Upper lobe of left lung (tissue), 6 donors: ENCODE data around the gene RIPK1. TPM values are rescaled to one million over a fixed set of nuclear protein-coding genes. Genes with fewer than 3 reads are reported as not detected.
"Not testable (repeated sequence)": the region's sequence is repeated elsewhere in the genome, so short reads cannot be mapped to it uniquely, and the experiment has no call there.

Experiments used
- ATAC-seq, 2 donors: fragments of 200-7000 bp; cut with Tn5 transposase; one replicate each; pipeline ENCODE4 v1.9.1; 2022; ENCODE audit warnings: mild to moderate bottlenecking in 2 of 2, moderate library complexity in 2 of 2; ENCODE audit not compliant: low FRiP score in 2 of 2
- DNase-seq, 2 donors: peaks; one replicate each; pipeline ENCODE4 v3.0.0-alpha.2; 2019 to 2020
- H3K27ac ChIP-seq, 4 donors: fragments of 200-600 bp; sonication (generic); one replicate each; pipeline ENCODE4 v1.5.1; 2016 to 2019
- H3K27me3 ChIP-seq, 4 donors: fragments of 200-600 bp; sonication (generic); one replicate each; pipeline ENCODE4 v1.5.1; 2017 to 2019
- H3K36me3 ChIP-seq, 4 donors: fragments of 200-600 bp; sonication (generic); one replicate each; pipeline ENCODE4 v1.5.1; 2016 to 2019
- H3K4me1 ChIP-seq, 4 donors: fragments of 200-600 bp; sonication (generic); one replicate each; pipeline ENCODE4 v1.5.1; 2018 to 2019
- H3K4me3 ChIP-seq, 4 donors: fragments of 200-600 bp; sonication (generic); one replicate each; pipeline ENCODE4 v1.5.1; 2017 to 2019; ENCODE audit warnings: mild to moderate bottlenecking in 2 of 4, moderate library complexity in 1 of 4
- H3K9me3 ChIP-seq, 4 donors: fragments of 200-600 bp; sonication (generic); one replicate each; pipeline ENCODE4 v1.5.1; 2018 to 2019
- EP300 ChIP-seq, 4 donors: sonication (generic); formaldehyde crosslinking; IDR thresholded peaks; one replicate each; pipeline ENCODE4 v1.5.1; 2017; ENCODE audit warnings: antibody characterized with exemption in 4 of 4, control low read depth in 2 of 4
- POLR2A ChIP-seq, 4 donors: fragments of 450-650 bp; IDR thresholded peaks; one replicate each; pipeline ENCODE4 v1.5.1; 2016 to 2017; ENCODE audit warnings: antibody characterized with exemption in 4 of 4, mild to moderate bottlenecking in 2 of 4
- POLR2AphosphoS5 ChIP-seq, 2 donors: sonication (generic); formaldehyde crosslinking; IDR thresholded peaks; one replicate each; pipeline ENCODE4 v1.5.1; 2017; ENCODE audit warnings: antibody characterized with exemption in 2 of 2
- WGBS, 2 donors: methylation state at CpG; one replicate each; pipeline ENCODE4 v1.1.5; 2017 to 2018; 5-methylcytosine and 5-hydroxymethylcytosine counted together
- total RNA-seq, 6 donors: library from RNA; depleted of rRNA in 4 of 6; stranded (reverse); fragments of >200 nt in 4 of 6; gene quantifications; one replicate each; pipeline versions ENCODE4 v1.1.0 to v1.2.1, GENCODE V29; 2016 to 2021
- TF ChIP-seq, protein P1 (sequence below), 6 experiments: fragments of 450-650 bp in 4 of 6; fragments of 200-600 bp in 2 of 6; sonication (generic) in 2 of 6; IDR thresholded peaks; one replicate each; pipeline ENCODE4 v1.5.1; 2016 to 2019; ENCODE audit warnings: antibody characterized with exemption in 6 of 6
- donor health status: DM: no; HTN: no; CAD: no; lungs with moderate emphysema.
- donor health status: DM: no; HTN: yes; CAD: no; lungs with severe emphysema.

RIPK1 gene
- total RNA-seq, 6 donors from 2014 or later, result 20.6 to 35.6 (median 26.6) TPM

DNA sequence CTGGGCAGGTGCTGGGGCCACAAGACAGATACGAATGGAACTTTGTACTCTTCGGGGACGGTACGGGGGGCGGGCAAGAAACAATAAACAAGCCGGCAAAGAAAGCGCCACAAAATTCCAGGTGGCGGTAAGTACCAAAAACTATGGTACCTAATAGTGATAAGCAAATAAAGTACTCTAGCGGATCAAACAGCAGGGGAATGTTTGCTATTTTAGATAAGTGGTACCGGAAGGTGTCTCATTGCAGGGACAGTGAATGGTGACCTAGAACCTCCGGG, 15.1 kb upstream of the RIPK1 start:
- Histone ChIP-seq H3K36me3 (no peaks in the 10 kb centered on the region), H3K9me3 (no peaks in the 10 kb centered on the region), H3K27ac (peak overlapping the region; percentile 51 to 84 (median 77)), H3K27me3 (no peaks in the 10 kb centered on the region), H3K4me3 (peak overlapping the region; percentile 4 to 57 (median 54)), H3K4me1 (peaks cover 5 to 26% (median 15%) of the 10 kb centered on the region in 4 donors)
- 54 to 57% methylated on average over 11 of the region's 11 CpGs for WGBS, 2 donors
- ATAC-seq (no peak), DNase-seq (no peak)
- TF ChIP-seq POLR2AphosphoS5 (IDR thresholded peaks at IDR 0.05) (no peak), EP300 (IDR thresholded peaks at IDR 0.05) (no peak), POLR2A (IDR thresholded peaks at IDR 0.05) (no peak)
- TF ChIP-seq, protein P1, sequence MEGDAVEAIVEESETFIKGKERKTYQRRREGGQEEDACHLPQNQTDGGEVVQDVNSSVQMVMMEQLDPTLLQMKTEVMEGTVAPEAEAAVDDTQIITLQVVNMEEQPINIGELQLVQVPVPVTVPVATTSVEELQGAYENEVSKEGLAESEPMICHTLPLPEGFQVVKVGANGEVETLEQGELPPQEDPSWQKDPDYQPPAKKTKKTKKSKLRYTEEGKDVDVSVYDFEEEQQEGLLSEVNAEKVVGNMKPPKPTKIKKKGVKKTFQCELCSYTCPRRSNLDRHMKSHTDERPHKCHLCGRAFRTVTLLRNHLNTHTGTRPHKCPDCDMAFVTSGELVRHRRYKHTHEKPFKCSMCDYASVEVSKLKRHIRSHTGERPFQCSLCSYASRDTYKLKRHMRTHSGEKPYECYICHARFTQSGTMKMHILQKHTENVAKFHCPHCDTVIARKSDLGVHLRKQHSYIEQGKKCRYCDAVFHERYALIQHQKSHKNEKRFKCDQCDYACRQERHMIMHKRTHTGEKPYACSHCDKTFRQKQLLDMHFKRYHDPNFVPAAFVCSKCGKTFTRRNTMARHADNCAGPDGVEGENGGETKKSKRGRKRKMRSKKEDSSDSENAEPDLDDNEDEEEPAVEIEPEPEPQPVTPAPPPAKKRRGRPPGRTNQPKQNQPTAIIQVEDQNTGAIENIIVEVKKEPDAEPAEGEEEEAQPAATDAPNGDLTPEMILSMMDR (IDR thresholded peaks at IDR 0.05), result no peak

DNA sequence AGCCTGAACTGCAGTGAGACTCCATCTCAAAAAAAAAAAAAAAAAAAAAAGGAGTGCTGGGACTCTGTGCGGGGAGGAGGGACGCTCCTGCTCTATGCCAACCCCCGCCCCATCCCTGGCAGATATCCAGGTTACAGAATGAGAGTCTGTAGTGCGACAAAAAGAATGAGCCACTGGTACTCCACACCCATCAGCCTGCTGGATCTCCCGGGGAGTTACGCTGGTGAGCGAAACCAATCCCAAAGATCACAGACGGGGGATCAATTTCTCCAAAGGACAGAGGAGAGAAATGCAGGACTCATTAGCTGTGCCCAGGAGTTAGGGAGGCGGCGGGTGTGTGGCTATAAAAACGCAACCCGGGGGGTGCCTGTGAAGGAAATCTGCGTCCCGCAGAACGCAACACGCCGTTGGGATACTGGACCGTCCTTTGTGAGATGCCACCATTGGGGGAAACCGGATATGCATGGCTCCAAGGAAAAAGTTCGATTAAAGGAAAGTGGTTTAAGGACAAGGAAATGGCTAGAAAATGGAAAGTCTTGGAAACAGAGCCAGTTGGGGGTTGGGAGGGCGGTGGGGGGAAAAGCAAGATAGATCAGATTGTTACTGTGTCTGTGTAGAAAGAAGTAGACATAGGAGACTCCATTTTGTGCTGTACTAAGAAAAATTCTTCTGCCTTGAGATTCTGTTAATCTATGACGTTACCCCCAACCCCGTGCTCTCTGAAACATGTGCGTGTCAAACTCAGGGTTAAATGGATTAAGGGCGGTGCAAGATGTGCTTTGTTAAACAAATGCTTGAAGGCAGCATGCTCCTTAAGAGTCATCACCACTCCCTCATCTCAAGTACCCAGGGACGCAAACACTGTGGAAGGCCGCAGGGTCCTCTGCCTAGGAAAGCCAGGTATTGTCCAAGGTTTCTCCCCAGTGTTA, 13.8 kb upstream of the RIPK1 start:
- Histone ChIP-seq H3K4me3 (peak overlapping the region in 3 of 4 donors; percentile 51 to 57 (median 56)), H3K27ac (peak overlapping the region; percentile 51 to 84 (median 77)), H3K4me1 (peaks cover 5 to 26% (median 15%) of the 10 kb centered on the region in 4 donors)
- not testable (repeated sequence) for H3K36me3 ChIP-seq, H3K9me3 ChIP-seq, H3K27me3 ChIP-seq
- ATAC-seq (peak; percentile 31 to 41), DNase-seq (peak in 1 of 2 donors; percentile 63)
- 40 to 42% methylated on average over 25 to 27 of the region's 27 CpGs for WGBS, 2 donors

DNA sequence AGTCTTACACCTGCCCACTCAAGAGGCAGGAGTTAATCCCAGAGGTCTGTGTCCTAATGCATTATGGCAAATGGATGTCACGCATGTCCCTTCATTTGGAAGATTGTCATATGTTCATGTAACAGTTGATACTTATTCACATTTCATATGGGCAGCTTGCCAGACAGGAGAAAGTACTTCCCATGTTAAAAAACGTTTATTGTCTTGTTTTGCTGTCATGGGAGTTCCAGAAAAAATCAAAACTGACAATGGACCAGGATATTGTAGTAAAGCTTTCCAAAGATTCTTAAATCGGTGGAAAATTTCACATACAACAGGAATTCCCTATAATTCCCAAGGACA, 13.2 kb upstream of the RIPK1 start:
- not testable (repeated sequence) for H3K4me3 ChIP-seq, H3K27me3 ChIP-seq, H3K9me3 ChIP-seq, DNase-seq, H3K36me3 ChIP-seq, ATAC-seq
- H3K4me1 ChIP-seq, result peaks cover 5 to 26% (median 15%) of the 10 kb centered on the region in 4 donors
- H3K27ac ChIP-seq, result peak overlapping the region in 3 of 4 donors; percentile 75 to 84 (median 79)
- WGBS, 2 donors, result 48 to 52% methylated on average over 3 of the region's 3 CpGs

DNA sequence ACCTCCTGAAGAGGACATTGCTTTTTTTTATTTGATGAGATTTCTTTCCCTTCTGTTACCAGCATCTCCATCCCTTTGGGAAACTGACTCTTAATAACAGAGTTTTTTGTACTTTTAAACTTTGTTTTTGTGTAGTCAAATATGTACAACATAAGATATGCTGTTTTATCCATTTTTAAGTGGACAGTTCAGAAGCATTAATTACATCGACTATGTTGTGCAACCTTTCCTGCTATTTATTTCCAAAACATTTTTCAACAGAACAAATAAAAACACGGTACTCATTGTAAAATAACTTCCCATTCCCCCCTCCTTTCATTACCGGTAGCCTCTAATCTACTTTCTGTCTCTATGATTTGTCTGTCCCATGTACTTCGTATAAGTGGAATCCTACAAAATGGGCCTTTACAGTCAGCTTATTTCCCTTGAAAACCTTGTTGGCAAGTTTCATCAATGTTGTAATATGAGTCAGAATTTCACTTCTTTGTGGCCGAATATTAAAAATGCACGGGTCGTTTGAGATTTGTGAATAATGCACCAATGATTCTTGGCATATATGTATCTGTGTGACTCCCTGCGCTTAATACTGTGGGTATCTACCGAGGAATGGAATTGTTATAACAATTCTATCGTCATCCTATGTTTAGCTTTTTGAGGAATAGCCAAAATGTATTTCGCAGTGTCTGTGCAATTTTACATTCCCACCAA, 11.1 kb upstream of the RIPK1 start:
- H3K27me3 ChIP-seq, result no peaks in the 10 kb centered on the region
- H3K36me3 ChIP-seq, result no peaks in the 10 kb centered on the region
- H3K4me3 ChIP-seq, result no peak overlapping the region
- 79 to 85% methylated on average over 11 of the region's 11 CpGs for WGBS, 2 donors
- ATAC-seq, result no peak
- H3K4me1 ChIP-seq, result peaks cover 5 to 26% (median 15%) of the 10 kb centered on the region in 4 donors
- no peak overlapping the region for H3K27ac ChIP-seq
- DNase-seq, result no peak
- H3K9me3 ChIP-seq, result no peaks in the 10 kb centered on the region
- TF ChIP-seq POLR2A (IDR thresholded peaks at IDR 0.05) (no peak), POLR2AphosphoS5 (IDR thresholded peaks at IDR 0.05) (no peak), EP300 (IDR thresholded peaks at IDR 0.05) (no peak)
- TF ChIP-seq, protein P1 (IDR thresholded peaks at IDR 0.05), result no peak

DNA sequence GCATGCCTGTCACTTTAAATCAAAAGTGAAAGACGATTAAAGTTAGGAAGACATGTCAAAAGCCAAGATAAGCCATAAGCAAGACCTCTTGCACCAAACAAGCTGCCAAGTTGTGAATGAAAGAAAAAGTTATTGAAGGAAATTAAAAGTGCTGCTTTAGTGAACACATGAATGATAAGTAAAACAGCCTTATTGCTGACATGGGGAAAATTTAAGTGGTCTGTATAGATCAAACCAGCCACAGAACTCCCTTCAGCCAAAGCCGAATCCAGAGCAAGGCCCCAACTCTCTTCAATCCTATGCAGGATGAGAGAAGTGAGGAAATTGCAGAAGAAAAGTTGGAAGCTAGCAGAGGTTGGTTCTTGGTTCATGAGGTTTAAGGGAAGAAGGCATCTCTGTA, 9.3 kb upstream of the RIPK1 start:
- 45 to 57% methylated on average over 2 of the region's 2 CpGs for WGBS, 2 donors
- ATAC-seq (no peak), DNase-seq (no peak)
- peaks cover 0 to 19% (median 14%) of the 10 kb centered on the region in 4 donors for H3K4me1 ChIP-seq
- no peaks in the 10 kb centered on the region for H3K36me3 ChIP-seq
- no peaks in the 10 kb centered on the region for H3K27me3 ChIP-seq
- no peak overlapping the region for H3K4me3 ChIP-seq
- H3K9me3 ChIP-seq, result no peaks in the 10 kb centered on the region
- no peak overlapping the region for H3K27ac ChIP-seq
- TF ChIP-seq POLR2A (IDR thresholded peaks at IDR 0.05) (no peak), EP300 (IDR thresholded peaks at IDR 0.05) (no peak)

DNA sequence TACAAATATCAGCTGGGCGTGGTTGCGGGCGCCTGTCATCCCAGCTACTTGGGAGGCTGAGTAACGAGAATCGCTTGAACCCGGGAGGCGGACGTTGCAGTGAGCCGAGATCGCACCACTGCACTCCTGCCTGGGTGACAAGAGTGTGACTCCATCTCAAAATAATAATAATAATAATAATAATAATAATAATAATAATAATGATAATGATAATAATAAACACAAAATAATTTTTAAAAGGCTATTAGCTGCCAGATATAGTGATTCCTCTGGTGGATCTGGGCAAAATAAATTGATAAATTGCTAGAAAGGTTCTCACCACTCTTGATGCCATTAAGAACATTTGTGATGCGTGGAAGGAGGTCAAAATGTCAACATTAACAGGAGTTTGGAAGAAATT, 8.2 kb upstream of the RIPK1 start:
- H3K9me3 ChIP-seq, H3K27ac ChIP-seq, H3K4me3 ChIP-seq, H3K36me3 ChIP-seq, ATAC-seq, H3K27me3 ChIP-seq, DNase-seq: not testable (repeated sequence)
- peaks cover 6 to 15% (median 14%) of the 10 kb centered on the region in 4 donors for H3K4me1 ChIP-seq
- 97% methylated on average over 11 of the region's 11 CpGs for WGBS, 2 donors
